AG08395 (cell line): Measurements from ENCODE around the gene PARD3.
"Not testable (repeated sequence)": the region's sequence is repeated elsewhere in the genome, so short reads cannot be mapped to it uniquely, and the experiment has no call there.

Experiments used
- DNase-seq: peaks from one replicate; pipeline ENCODE4 v3.0.0; 2012; ENCODE audit warnings: mixed read lengths, low spot score

PARD3 gene

GRCh38 chr10:34815185-34816084, at the start of gene PARD3:
Gene PARD3, minus strand, starts transcription at chr10:34815296. Its CDS starts 301 bp downstream, at chr10:34814995.
- DNase-seq = peak; percentile 67

GRCh38 chr10:34864149-34865067, 49.3 kb upstream of the PARD3 start:
- no peak for DNase-seq

- DNase-seq = no peak
Observed at GRCh38 chr10:34862892-34863291, 47.8 kb upstream of the PARD3 start.

GRCh38 chr10:34861293-34862021, 46.4 kb upstream of the PARD3 start:
- DNase-seq = no peak

GRCh38 chr10:34859170-34859569, 44.1 kb upstream of the PARD3 start:
- no peak for DNase-seq

GRCh38 chr10:34858003-34858402, 42.9 kb upstream of the PARD3 start:
- DNase-seq = no peak

GRCh38 chr10:34854147-34854601, 39.1 kb upstream of the PARD3 start:
- DNase-seq = peak; percentile 49

GRCh38 chr10:34853357-34853756, 38.3 kb upstream of the PARD3 start:
- no peak for DNase-seq

- DNase-seq = no peak
Observed at GRCh38 chr10:34850558-34850957, 35.5 kb upstream of the PARD3 start.

- no peak for DNase-seq
Observed at GRCh38 chr10:34850036-34850435, 34.9 kb upstream of the PARD3 start.

- no peak for DNase-seq
Observed at GRCh38 chr10:34845070-34845469, 30.0 kb upstream of the PARD3 start.

- DNase-seq = no peak
Observed at GRCh38 chr10:34844448-34844847, 29.4 kb upstream of the PARD3 start.

- not testable (repeated sequence) for DNase-seq
Observed at GRCh38 chr10:34843470-34843869, 28.4 kb upstream of the PARD3 start.

- no peak for DNase-seq
Observed at GRCh38 chr10:34838366-34838900, 23.3 kb upstream of the PARD3 start.

GRCh38 chr10:34835908-34836508, 20.9 kb upstream of the PARD3 start:
- no peak for DNase-seq

GRCh38 chr10:34834274-34834673, 19.2 kb upstream of the PARD3 start:
- DNase-seq = no peak

GRCh38 chr10:34830217-34830822, 15.2 kb upstream of the PARD3 start:
- DNase-seq = peak; percentile 28

GRCh38 chr10:34826857-34827766, 12.0 kb upstream of the PARD3 start:
- DNase-seq = no peak

- no peak for DNase-seq
Observed at GRCh38 chr10:34826221-34826620, 11.1 kb upstream of the PARD3 start.

GRCh38 chr10:34825414-34825813, 10.3 kb upstream of the PARD3 start:
- no peak for DNase-seq
